ENCODE data around the gene AP2M1.

The AP2M1 gene

GRCh38 chr3:184229394-184230080 lies 54.9 kb downstream of the AP2M1 start, which contains the start of gene VWA5B2:
VWA5B2 (plus strand) TSS chr3:184229585; CDS start chr3:184230529, 944 bp downstream.
- peak; percentile 64 to 67 for DNase-seq

DNA sequence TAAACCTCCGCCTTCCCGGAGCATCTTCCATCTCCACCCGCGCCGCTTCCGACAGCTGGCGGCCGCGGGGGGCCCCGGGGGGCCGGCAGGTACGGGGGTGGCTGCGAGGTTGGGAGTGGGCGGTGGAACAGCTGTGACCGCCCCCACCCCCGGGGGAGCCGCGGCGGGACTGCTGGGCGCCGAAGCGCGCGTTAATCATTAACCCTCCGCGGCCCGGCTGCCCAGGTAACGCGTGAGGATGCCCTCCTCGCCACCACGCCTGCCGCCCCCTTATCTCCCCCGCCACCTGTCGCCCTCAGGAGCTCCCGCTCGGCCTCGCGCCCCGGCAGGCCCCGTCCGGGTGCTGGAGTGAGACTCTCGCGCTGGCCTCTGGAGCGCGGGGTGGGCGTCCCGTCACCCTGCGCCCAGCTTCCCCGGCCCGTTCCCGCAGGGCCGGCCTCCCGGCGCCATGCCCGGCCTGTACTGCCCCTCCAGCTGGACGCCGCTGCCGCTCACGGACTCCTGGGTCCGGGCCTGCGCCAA lies 55.5 kb downstream of the AP2M1 start:
- peak in 1 of 2 experiments; percentile 26 for DNase-seq

DNA sequence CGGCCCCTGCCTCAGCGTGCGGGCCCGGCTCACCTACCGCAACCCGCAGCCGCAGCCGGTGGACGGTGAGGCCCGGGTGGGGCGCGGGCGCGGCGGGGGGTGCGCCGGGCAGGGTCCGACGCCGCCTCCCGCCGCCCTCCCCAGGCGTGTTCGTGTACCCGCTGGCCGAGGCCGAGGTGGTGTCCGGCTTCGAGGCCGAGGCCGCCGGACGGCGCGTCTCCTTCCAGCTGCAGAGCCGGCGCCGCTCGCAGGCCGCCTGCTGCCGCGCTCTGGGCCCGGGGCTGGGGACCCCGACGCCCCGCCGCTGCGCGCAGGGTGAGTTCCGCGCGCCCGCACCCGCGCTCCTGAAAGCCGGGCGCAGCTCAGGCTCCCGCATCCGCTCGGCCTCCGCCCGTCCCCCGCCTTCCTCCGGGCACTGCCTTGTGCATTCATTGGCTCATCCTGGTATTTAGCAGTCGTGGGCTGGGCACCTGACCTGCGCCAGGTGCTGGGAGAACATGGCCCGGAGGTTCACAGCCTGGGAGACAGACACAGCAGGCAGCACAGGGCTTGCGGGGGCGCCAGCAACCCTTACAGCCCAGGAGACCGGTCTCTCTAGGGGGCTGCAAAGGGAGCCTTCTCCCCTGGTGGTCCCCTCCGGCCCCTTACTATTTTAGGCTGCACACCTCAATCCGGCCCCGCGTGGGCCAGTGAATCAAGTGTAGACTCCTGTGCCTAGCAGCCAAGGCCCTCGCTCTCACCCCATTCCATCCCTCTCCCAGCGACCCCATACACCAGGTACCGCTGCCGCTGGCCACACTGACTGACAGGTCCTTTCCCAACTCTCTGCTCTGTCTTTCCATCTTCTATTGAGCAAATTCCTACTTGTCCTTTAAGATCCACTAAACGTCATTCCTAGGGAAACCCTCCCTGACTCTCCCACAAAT lies 56.2 kb downstream of the AP2M1 start:
- DNase-seq: no peak

DNA sequence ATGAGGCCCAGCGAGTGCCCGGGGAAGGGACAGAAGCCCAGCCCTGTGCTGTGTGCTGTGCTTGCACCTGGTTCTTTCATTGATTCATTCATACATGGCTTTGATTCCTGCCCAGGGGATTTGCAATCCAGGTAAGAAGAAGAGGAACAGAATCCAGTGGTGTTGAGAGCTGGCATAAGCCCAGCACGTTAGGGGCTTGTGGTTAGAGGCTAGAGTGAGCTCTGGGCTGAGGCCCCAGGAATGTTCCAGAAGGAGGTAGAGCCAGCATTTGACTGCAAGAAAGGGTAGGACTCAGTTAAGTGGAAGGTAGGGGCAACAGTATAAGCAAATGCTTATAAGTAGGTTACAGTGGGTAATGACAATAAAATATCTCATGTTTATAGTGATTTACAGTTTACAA lies 57.0 kb downstream of the AP2M1 start:
- DNase-seq: no peak

GRCh38 chr3:184233127-184233843 lies 58.6 kb downstream of the AP2M1 start:
- no peak for DNase-seq

All from stimulated activated CD4-positive, alpha-beta T cell treated with anti-CD3 and anti-CD28 coated beads, Interleukin-4, amount 100 ng/mL, for 4 hours (primary cell).